GF-D8 (cell line): ENCODE data around the gene EFNB1.
A peak's percentile ranks its signal among the peaks of the same experiment; 100 is the strongest.
"Not testable (repeated sequence)": the region's sequence is repeated elsewhere in the genome, so short reads cannot be mapped to it uniquely, and the experiment has no call there.

Experiments
- DNase-seq: peaks from one replicate; lab custom pipeline; 2025; lab: John Stamatoyannopoulos, UW

EFNB1 gene

DNA sequence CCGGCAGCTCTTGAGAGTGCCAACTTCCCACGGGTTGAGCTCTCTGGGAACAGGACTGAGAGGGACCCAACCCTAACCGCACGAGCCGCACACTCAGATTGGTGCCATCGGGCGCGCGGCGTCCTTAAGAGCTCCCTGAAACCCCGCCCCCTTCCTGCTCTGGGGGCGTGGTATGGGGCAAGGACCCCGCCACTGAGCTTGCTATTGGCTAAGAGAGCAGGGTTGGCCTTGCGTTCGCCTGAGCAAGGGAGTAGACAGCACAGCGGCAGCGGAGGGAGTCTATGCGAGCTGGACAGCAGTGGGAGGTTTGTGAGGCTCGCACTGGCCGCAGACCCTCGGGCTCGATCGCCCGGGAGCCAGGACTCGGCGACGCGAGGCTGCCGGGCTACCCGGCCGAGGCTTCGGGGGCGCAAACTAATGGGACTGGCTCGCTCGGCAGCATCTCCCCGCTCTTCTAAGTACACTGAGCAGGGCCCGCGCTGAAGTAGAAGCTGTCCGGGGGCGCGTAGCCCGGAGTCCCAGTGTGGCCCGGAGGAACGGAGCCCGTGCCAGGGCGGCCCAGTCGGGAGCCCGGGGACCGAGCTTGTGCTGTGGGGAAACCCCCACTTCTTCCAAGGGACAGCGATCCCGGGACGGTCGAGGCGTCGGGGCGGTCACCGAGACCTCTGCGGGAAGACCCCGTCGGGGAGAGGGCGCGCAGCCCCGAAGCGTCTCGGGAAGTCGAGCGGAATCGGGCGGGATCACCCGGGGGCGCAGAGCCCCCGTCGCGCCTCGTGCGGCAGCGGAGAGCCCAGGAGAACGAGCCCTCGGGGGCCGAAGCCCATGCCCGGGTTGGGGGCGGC lies at the start of gene EFNB1:
EFNB1 (plus strand) TSS at position 282 of the 842 bp plus-strand sequence. CDS start 756 bp downstream, outside the sequence.
- DNase-seq: peak; percentile 55

- DNase-seq: not testable (repeated sequence)
Observed at GRCh38 chrX:68781295-68781694, 47.5 kb upstream of the EFNB1 start.

GRCh38 chrX:68784816-68785215 lies 44.0 kb upstream of the EFNB1 start:
- no peak for DNase-seq

DNA sequence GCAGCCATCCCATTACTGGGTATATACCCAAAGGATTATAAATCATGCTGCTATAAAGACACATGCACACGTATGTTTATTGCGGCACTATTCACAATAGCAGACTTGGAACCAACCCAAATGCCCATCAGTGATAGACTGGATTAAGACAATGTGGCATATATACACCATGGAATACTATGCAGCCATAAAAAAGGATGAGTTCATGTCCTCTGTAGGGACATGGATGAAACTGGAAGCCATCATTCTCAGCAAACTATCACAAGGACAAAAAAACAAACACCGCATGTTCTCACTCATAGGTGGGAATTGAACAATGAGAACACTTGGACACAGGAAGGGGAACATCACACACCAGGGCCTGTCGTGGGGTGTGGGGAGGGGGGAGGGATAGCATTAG lies 42.2 kb upstream of the EFNB1 start:
- DNase-seq: not testable (repeated sequence)

GRCh38 chrX:68789966-68790365 lies 38.9 kb upstream of the EFNB1 start:
- no peak for DNase-seq

- DNase-seq: no peak
Observed at GRCh38 chrX:68792083-68792482, 36.7 kb upstream of the EFNB1 start.

DNA sequence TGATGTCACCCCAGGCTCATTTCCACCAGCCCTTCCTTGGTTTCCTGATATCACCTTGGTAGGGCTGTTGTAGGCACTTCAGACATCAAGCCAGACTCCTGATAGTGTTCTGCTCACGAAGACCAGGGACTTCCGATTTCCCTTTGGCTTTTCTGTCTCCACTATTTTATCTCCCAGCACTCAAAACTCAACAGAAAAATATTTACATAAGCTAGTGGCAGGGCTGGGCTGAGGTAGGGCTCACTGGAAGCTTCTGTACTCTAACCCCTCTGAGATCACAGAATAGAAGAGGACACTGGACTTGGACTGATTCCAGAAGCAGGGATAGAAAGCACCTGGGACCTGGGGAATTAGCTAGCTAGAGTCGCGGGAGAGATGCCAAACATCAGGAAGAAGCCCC lies 34.4 kb upstream of the EFNB1 start:
- DNase-seq: no peak

DNA sequence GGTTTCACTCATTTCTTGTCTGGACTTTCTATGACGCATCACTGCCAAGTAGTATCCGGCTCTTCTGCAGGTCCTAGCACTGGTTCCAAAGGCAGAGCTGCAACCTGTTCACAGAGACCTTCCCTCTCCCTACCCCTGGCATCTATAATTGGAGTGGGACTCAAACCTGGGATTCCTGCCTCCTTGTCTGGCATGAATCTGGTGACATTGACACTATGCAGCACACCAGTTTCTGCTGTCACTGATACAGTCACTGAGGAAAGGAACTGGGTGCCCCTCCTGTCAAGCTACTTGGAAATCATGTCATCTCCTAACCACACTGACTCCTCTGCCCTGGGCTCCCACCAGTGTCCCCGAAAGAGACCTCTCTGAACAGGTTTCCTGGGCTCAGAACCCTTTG lies 33.1 kb upstream of the EFNB1 start:
- DNase-seq: no peak

DNA sequence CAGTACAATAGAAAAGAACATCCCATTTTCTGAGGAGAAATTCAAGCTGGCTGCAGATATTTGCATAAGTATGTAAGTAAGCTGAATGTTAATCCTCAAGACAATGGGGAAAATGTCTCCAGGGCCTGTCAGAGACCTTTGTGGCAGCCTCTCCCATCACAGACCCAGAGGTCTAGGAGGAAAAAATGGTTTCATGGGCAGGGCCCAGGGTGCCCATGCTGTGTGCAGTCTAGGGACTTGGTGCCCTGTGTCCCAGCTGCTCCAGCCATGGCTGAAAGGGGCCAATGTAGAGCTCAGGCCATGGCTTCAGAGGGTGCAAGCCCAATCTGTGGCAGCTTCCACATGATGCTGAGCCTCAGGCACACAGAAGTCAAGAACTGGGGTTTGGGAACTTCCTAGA lies 30.4 kb upstream of the EFNB1 start:
- not testable (repeated sequence) for DNase-seq

- no peak for DNase-seq
Observed at GRCh38 chrX:68801737-68802290, 27.0 kb upstream of the EFNB1 start.

GRCh38 chrX:68807818-68808217 lies 21.0 kb upstream of the EFNB1 start:
- DNase-seq: no peak

- DNase-seq: no peak
Observed at GRCh38 chrX:68808686-68809357, 20.0 kb upstream of the EFNB1 start.

GRCh38 chrX:68820476-68821110 lies 8.2 kb upstream of the EFNB1 start:
- no peak for DNase-seq

DNA sequence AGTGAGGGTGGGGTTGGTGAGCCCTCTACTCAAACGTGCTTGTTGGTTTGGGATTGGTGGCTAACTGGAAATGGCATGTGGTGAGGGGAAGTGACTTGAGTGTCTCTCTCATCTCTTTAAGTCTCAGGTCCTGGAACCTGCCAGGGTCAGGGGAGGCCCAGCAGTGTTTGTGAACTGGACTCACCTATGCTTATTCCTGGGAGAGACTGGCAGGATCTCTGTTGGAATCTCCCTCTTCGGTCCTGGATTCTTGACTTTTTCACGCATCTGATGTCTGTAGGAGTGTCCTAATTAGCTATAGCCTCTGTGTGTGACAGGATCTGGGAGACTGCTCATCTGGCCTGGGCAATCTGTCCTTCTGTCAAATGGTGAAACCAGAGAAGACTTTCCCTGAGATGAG lies 7.2 kb upstream of the EFNB1 start:
- DNase-seq: no peak

DNA sequence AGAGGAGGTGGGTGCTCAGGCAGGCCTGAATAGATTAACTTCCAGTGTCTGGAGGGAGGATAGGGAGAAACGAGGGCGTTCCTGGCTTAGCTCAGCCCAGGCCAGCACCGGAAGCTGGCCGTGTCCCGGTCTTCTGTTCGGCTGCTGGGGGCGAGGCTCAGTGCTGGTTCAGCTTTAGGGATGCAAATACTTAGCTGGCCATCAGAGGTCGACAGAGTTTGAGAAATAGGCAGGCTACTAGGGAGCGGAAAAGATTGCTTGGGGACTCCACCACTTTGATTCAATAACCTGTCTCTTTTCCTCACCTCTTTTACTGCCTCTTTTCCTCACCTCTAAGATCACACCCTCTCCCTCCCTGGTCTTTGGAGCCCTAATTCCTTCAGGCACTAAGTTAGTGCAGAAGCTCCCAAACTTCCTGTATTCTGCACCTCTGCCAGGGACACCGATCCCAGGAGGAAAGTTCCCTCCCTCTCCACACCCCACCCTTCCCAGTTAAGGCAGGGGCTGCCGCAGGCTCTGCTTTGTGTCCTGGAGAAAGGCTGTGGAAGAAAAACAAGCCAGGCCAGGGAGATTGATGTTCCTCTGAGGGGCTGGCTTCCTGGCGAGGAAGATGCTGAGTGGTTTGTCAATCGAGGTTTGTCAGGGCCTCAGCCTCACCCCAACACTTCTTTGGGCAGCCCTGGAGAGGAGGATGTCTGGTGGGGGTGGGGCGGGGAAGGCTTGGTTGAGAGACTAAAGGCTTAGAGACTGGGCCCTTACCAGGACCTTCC lies 6.0 kb upstream of the EFNB1 start:
- no peak for DNase-seq

DNA sequence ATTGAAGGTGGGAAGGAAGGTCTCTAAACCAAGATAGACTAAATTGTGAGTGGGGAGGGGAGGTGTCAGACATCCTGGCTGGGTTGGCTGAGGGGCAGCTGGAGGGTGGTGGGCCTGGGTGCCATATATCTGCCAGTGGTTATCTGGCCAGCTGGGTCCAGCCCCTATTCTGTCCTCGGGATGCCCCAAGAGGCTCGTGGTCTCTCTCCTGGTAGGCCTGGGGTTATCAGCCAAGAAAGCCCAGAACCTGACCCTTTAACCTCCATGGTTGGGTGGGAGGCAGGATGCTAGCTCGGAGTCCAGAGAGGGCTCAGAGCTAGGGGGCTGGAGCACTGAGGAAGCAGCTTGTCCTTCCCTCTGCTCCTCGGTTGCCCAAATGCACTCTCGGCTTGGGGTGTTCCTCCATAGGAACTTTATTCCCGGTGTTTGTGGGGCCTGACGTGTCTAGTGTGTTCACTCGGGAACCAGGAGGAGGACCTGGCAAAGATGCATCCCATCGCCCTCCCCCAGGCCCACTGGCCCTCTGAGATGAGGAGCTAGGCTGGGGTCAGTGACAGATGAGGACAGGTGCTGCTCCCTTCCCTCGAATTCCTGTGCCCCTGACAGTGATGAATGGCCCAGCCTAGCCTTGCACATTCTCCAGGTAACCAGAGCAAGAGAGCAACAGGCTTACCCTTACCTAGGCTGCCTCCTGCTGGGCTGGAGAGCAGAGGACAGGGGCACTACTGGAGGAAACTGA lies 5.2 kb upstream of the EFNB1 start:
- DNase-seq: no peak

- DNase-seq: no peak
Observed at GRCh38 chrX:68824152-68824433, 4.7 kb upstream of the EFNB1 start.

GRCh38 chrX:68824565-68825125 lies 4.2 kb upstream of the EFNB1 start:
- no peak for DNase-seq

GRCh38 chrX:68826113-68826980 lies 2.5 kb upstream of the EFNB1 start:
- no peak for DNase-seq

- DNase-seq: no peak
Observed at GRCh38 chrX:68827256-68827655, 1.6 kb upstream of the EFNB1 start.
